ENCODE measurements around the gene BRINP2. TPM values are rescaled to one million over a fixed set of nuclear protein-coding genes. Genes with fewer than 3 reads are reported as not detected.

BRINP2 gene
- total RNA-seq, 1 donor from 2014 or later: 0.11 TPM

- H3K36me3 ChIP-seq: no peaks in the 10 kb centered on the region
- intact Hi-C loops (cut with DNase I): no loop called here
Measured at GRCh38 chr1:177281901-177282300, 111.1 kb downstream of the BRINP2 start.

GRCh38 chr1:177282976-177283375 is 112.2 kb downstream of the BRINP2 start:
- H3K27me3 ChIP-seq: no peaks in the 10 kb centered on the region
- H3K4me3 ChIP-seq: no peak overlapping the region
- DNase-seq (ENCODE audit: low spot score in 2 of 2): no peak
- no peaks in the 10 kb centered on the region for H3K9me3 ChIP-seq
- H3K36me3 ChIP-seq: no peaks in the 10 kb centered on the region
- H3K4me1 ChIP-seq: no peaks in the 10 kb centered on the region
- TF ChIP-seq CTCF (IDR thresholded peaks at IDR 0.05): no peak
- intact Hi-C loops (cut with DNase I): no loop called here
- no peak overlapping the region for H3K27ac ChIP-seq

More at GRCh38 chr1:177281901-177282300, 111.1 kb downstream of the BRINP2 start:
- H3K9me3 ChIP-seq: no peaks in the 10 kb centered on the region
- H3K4me1 ChIP-seq: no peaks in the 10 kb centered on the region
- no peak for DNase-seq (ENCODE audit: low spot score in 2 of 2)
- H3K27me3 ChIP-seq: no peaks in the 10 kb centered on the region
- no peak for TF ChIP-seq CTCF (IDR thresholded peaks at IDR 0.05)
- H3K4me3 ChIP-seq: no peak overlapping the region
- no peak overlapping the region for H3K27ac ChIP-seq

GRCh38 chr1:177283380-177283779 is 112.6 kb downstream of the BRINP2 start:
- intact Hi-C loops (cut with DNase I): no loop called here
- Histone ChIP-seq H3K4me3 (no peak overlapping the region), H3K27me3 (no peaks in the 10 kb centered on the region), H3K4me1 (no peaks in the 10 kb centered on the region), H3K9me3 (no peaks in the 10 kb centered on the region), H3K27ac (no peak overlapping the region), H3K36me3 (no peaks in the 10 kb centered on the region)
- no peak for TF ChIP-seq CTCF (IDR thresholded peaks at IDR 0.05)
- DNase-seq (ENCODE audit: low spot score in 2 of 2): no peak

GRCh38 chr1:177286396-177286795 is 115.6 kb downstream of the BRINP2 start:
- Histone ChIP-seq H3K27me3 (no peaks in the 10 kb centered on the region), H3K9me3 (no peaks in the 10 kb centered on the region), H3K4me3 (no peak overlapping the region), H3K4me1 (no peaks in the 10 kb centered on the region), H3K36me3 (no peaks in the 10 kb centered on the region), H3K27ac (no peak overlapping the region)
- intact Hi-C loops (cut with DNase I): no loop called here
- no peak for TF ChIP-seq CTCF (IDR thresholded peaks at IDR 0.05)
- DNase-seq (ENCODE audit: low spot score in 2 of 2): no peak

GRCh38 chr1:177287270-177287669 is 116.5 kb downstream of the BRINP2 start:
- no peak overlapping the region for H3K4me3 ChIP-seq
- H3K4me1 ChIP-seq: no peaks in the 10 kb centered on the region
- H3K36me3 ChIP-seq: no peaks in the 10 kb centered on the region
- H3K27ac ChIP-seq: no peak overlapping the region
- intact Hi-C loops (cut with DNase I): no loop called here
- no peaks in the 10 kb centered on the region for H3K27me3 ChIP-seq
- DNase-seq (ENCODE audit: low spot score in 2 of 2): no peak
- TF ChIP-seq CTCF (IDR thresholded peaks at IDR 0.05): no peak
- H3K9me3 ChIP-seq: no peaks in the 10 kb centered on the region

GRCh38 chr1:177287994-177288393 is 117.2 kb downstream of the BRINP2 start:
- Histone ChIP-seq H3K36me3 (no peaks in the 10 kb centered on the region), H3K9me3 (no peaks in the 10 kb centered on the region), H3K27ac (no peak overlapping the region), H3K27me3 (no peaks in the 10 kb centered on the region), H3K4me3 (no peak overlapping the region), H3K4me1 (no peaks in the 10 kb centered on the region)
- TF ChIP-seq CTCF (IDR thresholded peaks at IDR 0.05): no peak
- no peak for DNase-seq (ENCODE audit: low spot score in 2 of 2)
- intact Hi-C loops (cut with DNase I): no loop called here
